GM12878 (cell line): ENCODE measurements around the gene FPGS. TPM values are rescaled to one million over a fixed set of nuclear protein-coding genes. Genes with fewer than 3 reads are reported as not detected.

ENCODE experiments used
- ATF2 ChIP-seq: IDR thresholded peaks from 2 replicates; pipeline ENCODE4 v1.6.1; 2012; ENCODE audit warnings: low read length, inconsistent platforms
- ATF3 ChIP-seq: IDR thresholded peaks from 2 replicates; pipeline ENCODE4 v1.6.1; 2011; ENCODE audit warnings: low read depth, mild to moderate bottlenecking, low read length, moderate library complexity, borderline replicate concordance; ENCODE audit errors: extremely low read depth
- BRCA1 ChIP-seq: IDR thresholded peaks from 2 replicates; pipeline ENCODE4 v1.6.1; 2011; ENCODE audit warnings: low read depth, low read length, improper control_type of control experiment
- CBX5 ChIP-seq: sonication (generic); IDR thresholded peaks from 2 replicates; pipeline ENCODE4 v1.6.1; 2016; ENCODE audit warnings: low read depth, moderate library complexity, mild to moderate bottlenecking, inconsistent platforms
- EZH2 ChIP-seq: IDR thresholded peaks from 2 replicates; pipeline ENCODE4 v1.6.1; 2012; ENCODE audit warnings: low read depth, mild to moderate bottlenecking, control low read depth, inconsistent platforms, low read length, borderline replicate concordance; ENCODE audit not compliant: control insufficient read depth
- HDAC2 ChIP-seq: fragments of 200-600 bp; sonication (generic); IDR thresholded peaks from 2 replicates; pipeline ENCODE4 v1.6.1; 2017
- MAX ChIP-seq: IDR thresholded peaks from 2 replicates; pipeline ENCODE4 v1.6.1; 2012; ENCODE audit warnings: low read depth, low read length, improper control_type of control experiment
- MYB ChIP-seq: fragments of 150-350 bp; IDR thresholded peaks from 2 replicates; pipeline ENCODE4 v1.6.1; 2014; ENCODE audit warnings: mild to moderate bottlenecking, low read depth, low read length, borderline replicate concordance
- NBN ChIP-seq: fragments of 450-650 bp; IDR thresholded peaks from 2 replicates; pipeline ENCODE4 v1.6.1; 2016
- PBX3 ChIP-seq: IDR thresholded peaks from 2 replicates; pipeline ENCODE4 v1.6.1; 2011; ENCODE audit warnings: mild to moderate bottlenecking, low read depth, low read length, moderate library complexity; ENCODE audit not compliant: insufficient replicate concordance
- PKNOX1 ChIP-seq: fragments of 450-650 bp; IDR thresholded peaks from 2 replicates; pipeline ENCODE4 v1.6.1; 2016; ENCODE audit warnings: mild to moderate bottlenecking
- PML ChIP-seq: IDR thresholded peaks from 2 replicates; pipeline ENCODE4 v1.6.1; 2012; ENCODE audit warnings: low read length, inconsistent platforms
- RAD21 ChIP-seq: IDR thresholded peaks from 2 replicates; pipeline ENCODE4 v1.6.1; 2011; ENCODE audit warnings: mild to moderate bottlenecking, low read depth, low read length, moderate library complexity; ENCODE audit not compliant: insufficient read depth
- RELB ChIP-seq: fragments of 450-650 bp; IDR thresholded peaks from 2 replicates; pipeline ENCODE4 v1.6.1; 2017; ENCODE audit warnings: low read depth, mild to moderate bottlenecking, moderate library complexity
- SUPT20H ChIP-seq: IDR thresholded peaks from 2 replicates; pipeline ENCODE4 v1.6.1; 2011; ENCODE audit warnings: low read depth, mild to moderate bottlenecking, low read length, moderate library complexity, borderline replicate concordance; ENCODE audit not compliant: control insufficient read depth
- USF2 ChIP-seq: IDR thresholded peaks from 2 replicates; pipeline ENCODE4 v1.6.1; 2011; ENCODE audit warnings: low read depth, low read length, improper control_type of control experiment, borderline replicate concordance
- ZBTB11 ChIP-seq: fragments of 450-650 bp; formaldehyde crosslinking; IDR thresholded peaks from 2 replicates; pipeline ENCODE4 v1.5.0; 2022; ENCODE audit warnings: mild to moderate bottlenecking, missing genetic modification characterization
- ZNF274 ChIP-seq: IDR thresholded peaks from one replicate; pipeline ENCODE4 v1.8.0; 2011; ENCODE audit not compliant: insufficient read length, insufficient read depth
- polyA plus RNA-seq, 11 experiments: library from polyadenylated mRNA; depleted of rRNA in 4 of 11; unstranded in 6 of 11; stranded (reverse) in 5 of 11; fragments of >200 nt; fragmentation: Nextera tagmentation in 4 of 11; fragmentation: Illumina TruSeq in 1 of 11; extraction: Ambion mirVana in 4 of 11; extraction: Trizol in 1 of 11; gene quantifications; 1 replicate in 1 of 11; 2 replicates in 10 of 11; pipeline versions ENCODE4 v1.2.1 to v1.2.3, GENCODE V29; 2011 to 2016; ENCODE audit warnings: inconsistent platforms in 2 of 11, missing spikeins in 2 of 11, low read depth in 1 of 11
- total RNA-seq, 4 experiments: library from RNA; depleted of rRNA in 3 of 4; stranded (reverse); fragments of >200 nt in 3 of 4; fragmentation: Illumina TruSeq in 1 of 4; extraction: Trizol in 1 of 4; gene quantifications; 2 replicates each; pipeline versions ENCODE4 v1.2.1 to v1.2.3, GENCODE V29; 2013 to 2021

Gene FPGS
- total and polyA plus RNA-seq, 10 of the 15 experiments (the other 5 are each of a cell fraction or from before 2014, with no cell fraction given) = 1.2 to 127 (median 80.4) TPM

- TF ChIP-seq SUPT20H = no peak
- TF ChIP-seq HDAC2 = no peak
- TF ChIP-seq MYB = no peak
- TF ChIP-seq EZH2 = no peak
- no peak for TF ChIP-seq ATF3
- TF ChIP-seq PML = no peak
- peak; percentile 59; the same call in 1 of the 2 replicates for TF ChIP-seq RELB
- no peak for TF ChIP-seq USF2
- no peak for TF ChIP-seq ZBTB11 (CRISPR knock-in tag)
- TF ChIP-seq ATF2 = no peak
- TF ChIP-seq PBX3 = no peak
- TF ChIP-seq BRCA1 = no peak
- TF ChIP-seq CBX5 = no peak
- no peak for TF ChIP-seq MAX
- peak; percentile 37; the same call in 1 of the 2 replicates for TF ChIP-seq NBN
- no peak for TF ChIP-seq ZNF274
- TF ChIP-seq PKNOX1 = no peak
- no peak for TF ChIP-seq RAD21
Measured at GRCh38 chr9:127776195-127776923, 26.3 kb upstream of the FPGS start (continued).
